Activated CD4-positive, CD25-positive, alpha-beta regulatory T cell (primary cell): ENCODE measurements around the gene CHPT1.
"Not testable (repeated sequence)": the region's sequence is repeated elsewhere in the genome, so short reads cannot be mapped to it uniquely, and the experiment has no call there.

Source experiments
- DNase-seq, 4 experiments: peaks; one replicate each; lab custom pipeline; 2025; lab: John Stamatoyannopoulos, UW

Gene CHPT1

GRCh38 chr12:101722392-101722791, 25.0 kb downstream of the CHPT1 start:
- no peak for DNase-seq

- no peak for DNase-seq
Measured at GRCh38 chr12:101727098-101727497, 29.7 kb downstream of the CHPT1 start.

GRCh38 chr12:101729842-101730241, 32.4 kb downstream of the CHPT1 start:
- no peak for DNase-seq

- no peak for DNase-seq
Measured at GRCh38 chr12:101732318-101732717, 34.9 kb downstream of the CHPT1 start.

GRCh38 chr12:101733166-101733565, 35.7 kb downstream of the CHPT1 start:
- no peak for DNase-seq

- DNase-seq, result not testable (repeated sequence)
Measured at GRCh38 chr12:101734482-101734881, 37.0 kb downstream of the CHPT1 start.

- no peak for DNase-seq
Measured at GRCh38 chr12:101737476-101737875, 40.0 kb downstream of the CHPT1 start.

GRCh38 chr12:101738920-101739665, 41.7 kb downstream of the CHPT1 start, which contains the start of gene SYCP3:
TSS of gene SYCP3 (minus strand) at chr12:101739462. CDS start at chr12:101737935, 1,527 bp downstream.
- no peak for DNase-seq

- no peak for DNase-seq
Measured at GRCh38 chr12:101740566-101740965, 43.1 kb downstream of the CHPT1 start.

GRCh38 chr12:101740980-101741379, 43.5 kb downstream of the CHPT1 start:
- DNase-seq, result no peak

- no peak for DNase-seq
Measured at GRCh38 chr12:101743242-101743641, 45.8 kb downstream of the CHPT1 start.

GRCh38 chr12:101743724-101744472, 46.5 kb downstream of the CHPT1 start:
- no peak for DNase-seq

- DNase-seq, result no peak
Measured at GRCh38 chr12:101745481-101745880, 48.0 kb downstream of the CHPT1 start.

- DNase-seq, result no peak
Measured at GRCh38 chr12:101746196-101746595, 48.8 kb downstream of the CHPT1 start.

GRCh38 chr12:101746661-101747060, 49.2 kb downstream of the CHPT1 start:
- no peak for DNase-seq

- no peak for DNase-seq
Measured at GRCh38 chr12:101747697-101748096, 50.3 kb downstream of the CHPT1 start.

- DNase-seq, result no peak
Measured at GRCh38 chr12:101748907-101749306, 51.5 kb downstream of the CHPT1 start.

GRCh38 chr12:101749657-101750056, 52.2 kb downstream of the CHPT1 start:
- DNase-seq, result no peak

- no peak for DNase-seq
Measured at GRCh38 chr12:101750152-101750551, 52.7 kb downstream of the CHPT1 start.

- no peak for DNase-seq
Measured at GRCh38 chr12:101759396-101760047, 62.1 kb downstream of the CHPT1 start.

GRCh38 chr12:101761350-101761749, 63.9 kb downstream of the CHPT1 start:
- no peak for DNase-seq

GRCh38 chr12:101761781-101762180, 64.3 kb downstream of the CHPT1 start:
- no peak for DNase-seq
